Stimulated activated naive CD8-positive, alpha-beta T cell treated with anti-CD3 and anti-CD28 coated beads, Interleukin-15, Interleukin-2, amounts not matched to agents 100 U/mL and 50 U/mL, for 24 hours (primary cell): ENCODE data around the gene PAQR8.
"Not testable (repeated sequence)": the region's sequence is repeated elsewhere in the genome, so short reads cannot be mapped to it uniquely, and the experiment has no call there.

ENCODE experiments used
- ATAC-seq: fragments of 150-1000 bp; cut with Tn5 transposase; one replicate; pipeline ENCODE4 v1.10.0; 2021
- DNase-seq: peaks from one replicate; pipeline ENCODE4 v3.0.0; 2021

PAQR8 gene

DNA sequence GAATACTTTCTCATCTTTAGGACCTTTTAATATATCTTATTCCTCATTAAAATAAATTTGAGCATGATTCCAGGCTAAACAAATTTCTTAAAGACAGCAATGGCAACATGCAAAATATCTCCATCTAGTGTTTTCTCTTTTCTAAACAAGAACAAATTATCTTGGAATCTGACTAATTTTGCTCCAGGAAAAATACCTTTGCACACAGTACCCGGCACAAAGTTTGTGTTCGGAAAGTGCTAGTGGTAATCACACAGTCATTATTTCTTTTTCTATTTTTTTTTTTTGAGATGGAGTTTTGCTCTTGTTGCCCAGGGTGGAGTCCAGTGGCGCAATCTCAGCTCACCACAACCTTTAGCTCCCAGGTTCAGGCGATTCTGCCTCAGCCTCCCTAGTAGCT lies 50.0 kb downstream of the PAQR8 start:
- DNase-seq (no peak), ATAC-seq (no peak)

GRCh38 chr6:52415333-52415732 lies 53.4 kb downstream of the PAQR8 start:
- DNase-seq (no peak), ATAC-seq (no peak)

- DNase-seq (no peak), ATAC-seq (no peak)
Observed at GRCh38 chr6:52415917-52416628, 54.1 kb downstream of the PAQR8 start.

DNA sequence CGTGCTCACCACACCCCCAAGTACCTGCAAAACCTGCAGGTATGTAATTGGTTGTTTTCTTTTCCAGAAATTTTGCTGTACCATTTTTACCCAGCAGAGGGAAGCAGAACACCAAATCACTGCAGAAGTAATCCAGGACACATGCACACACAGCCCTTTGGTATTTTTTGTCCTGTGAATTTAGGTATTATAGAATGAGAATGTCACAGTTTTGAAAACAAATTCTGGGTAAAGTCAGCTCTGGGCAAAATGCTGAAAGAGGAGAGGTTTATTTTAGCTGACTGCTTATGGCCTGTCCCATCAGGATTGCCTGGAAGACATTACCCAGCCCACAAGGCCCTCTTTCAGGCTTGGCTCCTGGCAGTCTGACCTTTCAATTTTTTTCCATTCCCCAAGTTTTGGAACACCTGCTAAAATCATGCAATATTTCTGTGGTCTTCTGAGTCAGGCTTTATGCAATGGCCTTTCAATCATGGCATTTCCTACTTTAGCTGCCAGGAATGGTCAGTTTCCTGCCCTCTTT lies 54.7 kb downstream of the PAQR8 start:
- DNase-seq (peak; percentile 22), ATAC-seq (peak; percentile 15)

DNA sequence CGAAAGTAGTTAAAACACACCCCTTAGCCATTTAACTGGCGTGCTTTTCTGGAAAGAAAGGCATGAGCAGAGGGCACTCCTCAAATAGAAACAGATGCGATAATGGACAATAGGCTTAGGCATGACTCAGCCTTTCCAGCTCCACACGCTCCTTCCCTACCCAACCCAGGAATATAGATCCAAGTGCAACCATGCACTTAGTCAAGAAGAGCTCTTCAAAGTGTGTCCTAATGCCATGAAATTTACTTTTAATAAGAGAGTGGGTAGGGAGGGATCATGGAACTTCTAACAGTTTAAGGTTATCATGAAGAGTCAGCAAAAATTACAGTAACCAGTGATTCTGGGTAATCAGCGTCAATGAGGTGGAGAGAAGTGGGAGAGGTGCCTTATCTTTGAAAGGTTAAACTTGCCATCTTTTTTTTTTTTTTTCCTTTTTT lies 55.7 kb downstream of the PAQR8 start:
- ATAC-seq = no peak
- no peak for DNase-seq

DNA sequence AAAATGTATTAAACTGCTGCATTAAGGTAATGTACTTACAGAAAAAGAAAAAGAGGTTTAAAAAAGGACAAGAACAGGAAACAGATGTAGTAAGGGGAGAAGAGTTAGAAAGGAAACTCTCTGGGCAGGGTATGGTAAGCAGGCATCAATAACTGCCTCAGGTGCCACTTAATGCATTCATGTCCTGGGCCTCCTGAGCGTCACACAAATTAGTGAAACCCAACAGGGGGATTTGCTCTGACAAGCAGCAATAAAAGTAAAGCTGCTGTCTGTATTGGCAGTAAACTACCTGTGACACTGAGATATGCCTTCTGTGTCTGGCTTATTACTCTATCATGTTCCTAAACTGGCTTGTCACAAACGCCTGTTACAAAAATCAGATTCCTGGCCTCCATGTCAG lies 56.7 kb downstream of the PAQR8 start:
- DNase-seq (no peak), ATAC-seq (no peak)

GRCh38 chr6:52419809-52420667 lies 58.1 kb downstream of the PAQR8 start, which contains the start of gene EFHC1:
TSS of gene EFHC1 (plus strand) at chr6:52420342. CDS start at chr6:52420411, 69 bp downstream.
- peak; percentile 91 for ATAC-seq
- peak; percentile 99 for DNase-seq

- ATAC-seq (no peak), DNase-seq (no peak)
Observed at GRCh38 chr6:52420668-52421358, 58.9 kb downstream of the PAQR8 start.

GRCh38 chr6:52422156-52422555 lies 60.2 kb downstream of the PAQR8 start:
- no peak for ATAC-seq
- DNase-seq = no peak

- DNase-seq (no peak), ATAC-seq (no peak)
Observed at GRCh38 chr6:52423448-52423847, 61.5 kb downstream of the PAQR8 start.

- no peak for DNase-seq
- ATAC-seq = no peak
Observed at GRCh38 chr6:52423971-52424381, 62.0 kb downstream of the PAQR8 start.

- DNase-seq = no peak
- ATAC-seq = no peak
Observed at GRCh38 chr6:52424513-52424912, 62.6 kb downstream of the PAQR8 start.

- ATAC-seq (no peak), DNase-seq (no peak)
Observed at GRCh38 chr6:52426667-52427066, 64.7 kb downstream of the PAQR8 start.

DNA sequence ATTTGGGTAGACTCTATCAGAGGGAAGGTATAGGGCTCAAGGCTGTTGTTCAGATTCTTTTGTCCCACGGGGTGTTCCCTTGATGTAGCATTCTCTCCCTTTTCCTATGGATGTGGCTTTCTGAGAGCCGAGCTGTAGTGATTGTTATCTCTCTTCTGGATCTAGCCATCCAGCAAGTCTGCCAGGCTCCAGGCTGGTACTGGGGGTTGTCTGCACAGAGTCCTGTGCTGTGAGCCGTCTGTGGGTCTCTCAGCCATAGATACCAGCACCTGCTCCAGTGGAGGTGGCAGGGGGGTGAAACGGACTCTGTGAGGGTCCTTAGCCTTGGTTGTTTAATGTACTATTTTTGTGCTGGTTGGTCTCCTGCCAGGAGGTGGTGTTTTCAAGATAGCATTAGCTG lies 71.3 kb downstream of the PAQR8 start:
- ATAC-seq, DNase-seq: not testable (repeated sequence)

GRCh38 chr6:52435345-52435744 lies 73.4 kb downstream of the PAQR8 start:
- DNase-seq = no peak
- no peak for ATAC-seq

DNA sequence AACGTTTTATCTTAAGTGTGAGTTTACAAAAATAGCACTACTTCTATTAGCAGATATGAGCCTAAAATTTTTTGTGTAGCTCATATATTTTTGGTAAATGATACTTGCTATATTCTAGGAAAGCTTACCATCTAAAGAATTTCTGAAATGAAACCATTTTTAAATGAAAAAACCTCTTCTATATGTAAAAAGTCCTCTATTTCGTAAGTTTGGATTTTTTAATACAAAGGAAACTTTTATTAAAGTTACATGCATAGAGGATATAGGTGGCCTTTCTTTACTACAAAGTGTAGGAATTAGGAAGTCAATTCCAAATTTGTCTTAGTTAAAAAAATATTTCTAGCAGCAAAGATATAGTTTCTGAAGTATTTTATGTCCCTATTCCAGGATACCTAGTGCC lies 77.0 kb downstream of the PAQR8 start:
- DNase-seq (no peak), ATAC-seq (no peak)

DNA sequence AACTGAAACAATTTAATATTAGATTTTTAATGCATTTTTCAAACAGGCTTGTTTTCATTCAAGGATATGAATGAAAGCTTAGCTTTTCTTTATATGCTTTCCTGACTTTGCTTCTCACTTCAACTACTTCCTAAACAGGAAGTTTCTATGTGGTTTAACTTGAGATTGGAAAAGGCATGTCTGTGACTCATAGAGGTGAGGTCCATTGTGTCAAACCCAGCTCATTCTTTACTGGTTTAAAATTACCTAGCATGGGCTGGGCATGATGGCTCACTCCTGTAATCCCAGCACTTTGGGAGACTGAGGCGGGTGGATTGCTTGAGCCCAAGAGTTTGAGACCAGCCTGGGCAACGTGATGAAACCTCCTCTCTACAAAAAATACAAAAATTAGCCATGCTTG lies 92.6 kb downstream of the PAQR8 start:
- no peak for ATAC-seq
- no peak for DNase-seq

DNA sequence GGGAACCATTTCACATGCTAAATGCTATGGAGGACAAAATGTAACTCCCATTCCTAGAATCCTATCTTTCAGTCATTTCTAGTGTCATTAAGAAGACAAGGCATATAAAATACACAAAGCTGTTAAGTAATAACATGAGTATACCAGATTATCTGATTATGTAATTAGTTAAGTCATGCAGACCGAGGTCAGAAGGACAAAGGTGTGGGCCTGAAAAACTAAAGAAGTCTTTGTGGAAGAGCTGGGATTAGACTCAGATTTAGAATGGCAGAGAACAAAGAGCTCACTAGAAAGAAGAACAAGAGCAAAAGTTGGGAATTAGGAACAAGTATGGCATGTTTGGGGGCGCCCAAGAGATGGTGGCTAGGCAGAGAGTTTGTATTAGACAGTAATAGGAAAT lies 95.1 kb downstream of the PAQR8 start:
- ATAC-seq (no peak), DNase-seq (no peak)
